ENCODE data around the gene LAMP1.

DNA sequence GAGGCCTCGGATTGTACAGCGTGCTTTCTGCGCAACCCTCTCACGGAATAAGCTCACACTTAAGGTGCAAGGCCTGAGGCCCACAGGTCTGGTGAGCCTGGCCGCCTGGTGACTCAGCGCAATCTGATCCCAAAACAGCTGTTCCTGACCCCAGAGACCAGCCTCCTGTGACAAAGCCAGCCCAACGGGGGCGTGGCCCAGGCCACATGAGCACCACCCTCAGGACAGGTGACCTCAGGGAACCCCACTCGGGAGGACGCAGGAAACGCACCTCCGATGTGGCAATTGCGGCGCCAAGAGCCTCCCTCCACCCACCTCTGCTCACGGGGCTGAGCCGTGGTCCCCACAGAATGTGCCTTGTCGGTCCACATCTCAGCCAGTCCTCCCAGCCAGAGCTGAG, 40.5 kb downstream of the LAMP1 start:
- TF ChIP-seq POLR2A (IDR thresholded peaks at IDR 0.05): no peak
- TF ChIP-seq, protein P1, sequence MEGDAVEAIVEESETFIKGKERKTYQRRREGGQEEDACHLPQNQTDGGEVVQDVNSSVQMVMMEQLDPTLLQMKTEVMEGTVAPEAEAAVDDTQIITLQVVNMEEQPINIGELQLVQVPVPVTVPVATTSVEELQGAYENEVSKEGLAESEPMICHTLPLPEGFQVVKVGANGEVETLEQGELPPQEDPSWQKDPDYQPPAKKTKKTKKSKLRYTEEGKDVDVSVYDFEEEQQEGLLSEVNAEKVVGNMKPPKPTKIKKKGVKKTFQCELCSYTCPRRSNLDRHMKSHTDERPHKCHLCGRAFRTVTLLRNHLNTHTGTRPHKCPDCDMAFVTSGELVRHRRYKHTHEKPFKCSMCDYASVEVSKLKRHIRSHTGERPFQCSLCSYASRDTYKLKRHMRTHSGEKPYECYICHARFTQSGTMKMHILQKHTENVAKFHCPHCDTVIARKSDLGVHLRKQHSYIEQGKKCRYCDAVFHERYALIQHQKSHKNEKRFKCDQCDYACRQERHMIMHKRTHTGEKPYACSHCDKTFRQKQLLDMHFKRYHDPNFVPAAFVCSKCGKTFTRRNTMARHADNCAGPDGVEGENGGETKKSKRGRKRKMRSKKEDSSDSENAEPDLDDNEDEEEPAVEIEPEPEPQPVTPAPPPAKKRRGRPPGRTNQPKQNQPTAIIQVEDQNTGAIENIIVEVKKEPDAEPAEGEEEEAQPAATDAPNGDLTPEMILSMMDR (IDR thresholded peaks at IDR 0.05): no peak
- no peak for TF ChIP-seq POLR2AphosphoS5 (IDR thresholded peaks at IDR 0.05; ENCODE audit: insufficient read depth in 1 of 2, low read depth in 1 of 2)
